CMK (cell line): ENCODE measurements around the gene TCF21.
"Not testable (repeated sequence)": the region's sequence is repeated elsewhere in the genome, so short reads cannot be mapped to it uniquely, and the experiment has no call there.

Source experiments
- DNase-seq: peaks from one replicate; pipeline ENCODE4 v3.0.0-alpha.2; 2010; ENCODE audit warnings: low read depth

TCF21 gene

DNA sequence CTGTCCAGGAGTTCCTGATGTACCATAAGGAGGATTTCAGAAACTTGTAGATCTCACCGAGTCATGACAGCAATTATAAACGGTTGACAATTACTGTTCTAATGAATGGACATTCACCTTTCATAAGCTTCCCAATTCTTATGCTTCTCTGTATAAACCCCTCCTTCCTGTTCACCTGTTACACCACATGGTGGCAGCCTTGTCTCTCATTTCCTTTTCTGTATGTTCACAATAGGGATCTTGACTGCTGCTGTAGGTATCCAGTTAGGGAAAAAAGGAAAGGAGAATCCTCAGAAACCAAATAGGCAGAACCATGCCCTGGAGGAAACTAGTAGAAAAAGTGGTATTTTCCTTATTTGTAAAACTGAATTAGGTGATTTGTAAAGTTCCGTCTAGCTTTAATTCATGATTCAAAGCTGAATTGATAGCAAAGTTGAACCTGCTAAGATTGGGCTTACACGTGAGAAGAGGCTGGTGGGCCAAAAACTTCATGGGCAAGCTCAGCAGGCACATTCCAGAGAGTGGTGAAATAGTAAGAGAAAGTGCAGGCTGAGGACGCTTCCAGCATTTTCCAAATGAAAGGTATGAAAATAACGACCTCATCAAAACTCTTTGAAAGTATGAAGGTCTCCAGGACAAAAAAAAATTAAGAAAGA, 35.2 kb downstream of the TCF21 start:
- DNase-seq, result peak; percentile 8

DNA sequence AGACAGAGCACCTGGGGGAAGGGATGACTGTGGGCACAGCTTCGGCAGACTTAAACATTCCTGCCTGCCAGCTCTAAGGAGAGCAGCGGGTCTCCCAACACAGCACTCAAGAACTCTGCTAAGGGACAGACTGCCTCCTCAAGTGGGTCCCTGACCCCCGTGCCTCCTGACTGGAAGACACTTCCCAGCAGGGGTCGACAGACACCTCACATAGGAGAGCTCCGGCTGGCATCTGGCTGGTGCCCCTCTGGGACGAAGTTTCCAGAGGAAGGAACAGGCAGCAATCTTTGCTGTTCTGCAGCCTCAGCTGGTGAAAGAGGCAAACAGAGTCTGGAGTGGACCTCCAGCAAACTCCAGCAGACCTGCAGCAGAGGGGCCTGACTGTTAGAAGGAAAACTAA, 42.3 kb downstream of the TCF21 start:
- DNase-seq, result not testable (repeated sequence)

DNA sequence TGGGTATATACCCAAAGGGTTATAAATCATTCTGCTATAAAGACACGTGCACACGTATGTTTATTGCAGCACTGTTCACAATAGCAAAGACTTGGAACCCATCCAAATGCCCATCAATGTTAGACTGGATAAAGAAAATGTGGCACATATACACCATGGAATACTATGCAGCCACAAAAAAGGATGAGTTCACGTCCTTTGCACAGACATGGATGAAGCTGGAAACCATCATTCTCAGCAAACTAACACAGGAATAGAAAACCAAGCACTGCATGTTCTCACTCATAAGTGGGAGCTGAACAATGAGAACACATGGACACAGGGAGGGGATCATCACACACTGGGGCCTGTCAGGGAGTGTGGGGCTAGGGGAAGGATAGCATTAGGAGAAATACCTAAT, 47.4 kb downstream of the TCF21 start:
- not testable (repeated sequence) for DNase-seq

DNA sequence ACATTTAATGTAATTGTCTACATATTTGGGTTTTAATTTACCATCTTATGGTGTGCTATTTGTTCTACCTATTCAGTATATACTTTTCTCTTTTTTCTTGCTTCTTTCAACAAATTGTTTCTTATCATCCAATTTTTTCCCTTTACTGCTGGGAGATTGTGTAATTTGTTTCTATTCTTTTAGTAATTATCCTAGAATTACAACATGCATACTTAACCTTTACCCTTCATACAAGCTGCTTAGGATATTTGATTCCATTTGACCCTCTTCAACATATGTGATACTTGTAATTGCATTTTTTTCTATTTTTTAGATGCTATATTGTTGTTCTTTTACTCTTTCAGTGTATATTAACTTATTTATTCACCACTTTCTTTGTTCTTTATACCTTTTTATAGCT, 49.0 kb downstream of the TCF21 start:
- no peak for DNase-seq

DNA sequence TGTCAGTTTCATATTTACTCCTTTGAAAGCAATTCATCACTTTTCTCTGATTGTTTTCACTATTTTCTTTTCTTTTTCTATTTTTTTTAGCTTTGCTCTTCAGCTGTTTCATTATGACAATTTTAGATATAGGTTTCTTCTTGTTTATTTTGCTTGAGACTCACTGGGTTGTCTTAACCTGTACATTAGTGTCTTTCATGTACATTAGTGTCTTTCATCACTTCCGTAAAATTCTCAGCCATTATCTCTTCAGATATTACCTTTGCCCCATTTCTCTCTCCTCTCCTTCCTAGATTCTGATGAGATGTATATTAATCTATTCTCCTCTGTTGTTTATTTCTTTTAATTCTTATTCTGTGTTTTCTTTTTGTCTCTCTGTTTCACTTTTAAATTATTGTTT, 49.6 kb downstream of the TCF21 start:
- no peak for DNase-seq

DNA sequence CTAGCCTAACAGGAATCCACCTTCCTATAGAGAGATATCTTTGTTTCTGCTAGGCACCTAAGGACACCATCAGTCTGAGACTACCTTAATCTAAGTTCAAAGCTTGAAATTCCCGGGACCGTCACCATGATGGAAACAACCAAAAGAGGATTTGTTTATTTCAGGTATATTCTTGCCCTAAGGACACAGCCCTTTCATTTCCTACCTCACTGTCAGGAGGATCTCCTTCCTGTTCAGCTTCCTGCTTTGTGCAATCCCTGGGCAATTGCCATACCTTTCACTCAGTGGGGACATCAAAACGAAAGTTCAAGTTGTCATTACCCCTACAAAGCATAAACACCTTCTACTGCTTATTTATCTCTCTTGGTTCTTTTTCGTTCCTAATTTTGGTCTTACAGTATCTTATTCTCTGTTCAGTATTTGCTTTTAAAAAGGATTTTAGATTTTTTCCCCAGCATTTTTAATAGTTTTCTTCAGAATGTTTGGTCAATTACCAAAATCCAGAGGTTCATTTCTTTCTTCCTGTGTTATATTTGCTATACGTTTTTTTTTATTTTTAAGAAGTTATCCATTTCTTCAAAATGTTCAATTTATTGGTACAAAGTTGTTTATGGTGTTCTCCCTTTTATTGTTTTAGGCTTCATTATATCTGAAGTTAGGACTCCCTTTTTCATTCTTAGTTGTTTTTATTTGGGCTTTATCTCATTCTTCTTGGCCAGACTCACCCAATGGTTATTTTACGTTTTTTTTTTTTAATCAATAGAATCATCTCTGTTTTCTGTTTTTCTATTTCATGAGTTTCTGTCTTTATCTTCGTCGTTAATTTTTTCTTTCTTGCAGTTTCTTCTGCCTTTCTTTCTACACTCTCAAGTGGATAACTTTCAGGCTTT, 51.1 kb downstream of the TCF21 start:
- no peak for DNase-seq
